Activated T-helper 1 cell treated with anti-CD3 and anti-CD28 coated beads, Interleukin-2, amount 50 U/mL, for 16 hours (primary cell): ENCODE results near the gene CAPN11.
A peak's percentile ranks its signal among the peaks of the same experiment; 100 is the strongest.
"Not testable (repeated sequence)": the region's sequence is repeated elsewhere in the genome, so short reads cannot be mapped to it uniquely, and the experiment has no call there.

Experiments
- DNase-seq, 2 donors: peaks; one replicate each; pipeline ENCODE4 v3.0.0-alpha.2; 2020; ENCODE audit warnings: low read depth in 1 of 2, low spot score in 1 of 2

The CAPN11 gene

GRCh38 chr6:44131892-44132291, 26.7 kb upstream of the CAPN11 start:
- no peak for DNase-seq

GRCh38 chr6:44132476-44132875, 26.1 kb upstream of the CAPN11 start:
- no peak for DNase-seq

- no peak for DNase-seq
Observed at GRCh38 chr6:44133003-44133931, 25.4 kb upstream of the CAPN11 start.

- no peak for DNase-seq
Observed at GRCh38 chr6:44133981-44134711, 24.5 kb upstream of the CAPN11 start.

GRCh38 chr6:44135173-44135758, 23.4 kb upstream of the CAPN11 start:
- no peak for DNase-seq

GRCh38 chr6:44135875-44136274, 22.7 kb upstream of the CAPN11 start:
- DNase-seq: no peak

GRCh38 chr6:44138717-44139350, 19.8 kb upstream of the CAPN11 start:
- no peak for DNase-seq

GRCh38 chr6:44139351-44139743, 19.3 kb upstream of the CAPN11 start:
- no peak for DNase-seq

GRCh38 chr6:44142835-44143234, 15.8 kb upstream of the CAPN11 start:
- DNase-seq: no peak

GRCh38 chr6:44143731-44144130, 14.9 kb upstream of the CAPN11 start:
- DNase-seq: no peak

- DNase-seq: not testable (repeated sequence)
Observed at GRCh38 chr6:44144536-44144935, 14.1 kb upstream of the CAPN11 start.

- DNase-seq: no peak
Observed at GRCh38 chr6:44145839-44146238, 12.8 kb upstream of the CAPN11 start.

- no peak for DNase-seq
Observed at GRCh38 chr6:44146685-44147084, 11.9 kb upstream of the CAPN11 start.

GRCh38 chr6:44147256-44147655, 11.4 kb upstream of the CAPN11 start:
- no peak for DNase-seq

GRCh38 chr6:44148306-44148705, 10.3 kb upstream of the CAPN11 start:
- DNase-seq: no peak

- DNase-seq: no peak
Observed at GRCh38 chr6:44149369-44150012, 9.1 kb upstream of the CAPN11 start.

- DNase-seq: no peak
Observed at GRCh38 chr6:44150317-44150917, 8.2 kb upstream of the CAPN11 start.

GRCh38 chr6:44151348-44152108, 7.1 kb upstream of the CAPN11 start:
- DNase-seq: peak; percentile 67 to 72

GRCh38 chr6:44152109-44152461, 6.5 kb upstream of the CAPN11 start:
- no peak for DNase-seq

- DNase-seq: no peak
Observed at GRCh38 chr6:44152533-44152932, 6.1 kb upstream of the CAPN11 start.
